DOHH2 (cell line): ENCODE data around the gene RCE1.

Experiments used
- H3F3A ChIP-seq: fragments of 200-600 bp; sonication (generic), shearing (Covaris generic); 2 replicates; pipeline ENCODE4 v1.6.0; 2016; ENCODE audit warnings: antibody characterized with exemption, mild to moderate bottlenecking; ENCODE audit not compliant: control insufficient read depth, insufficient read depth
- H3K27ac ChIP-seq: fragments of 200-600 bp; sonication (generic); 2 replicates; pipeline ENCODE4 v1.5.1; 2014; ENCODE audit warnings: low read depth, mild to moderate bottlenecking, low read length, moderate library complexity
- H3K27me3 ChIP-seq: fragments of 200-600 bp; sonication (generic); 2 replicates; pipeline ENCODE4 v1.6.1; 2014; ENCODE audit warnings: mild to moderate bottlenecking, low read length, mixed read lengths; ENCODE audit not compliant: control insufficient read depth
- H3K36me3 ChIP-seq: fragments of 200-600 bp; sonication (generic); 2 replicates; pipeline ENCODE4 v1.6.1; 2014; ENCODE audit warnings: mild to moderate bottlenecking, low read length, moderate library complexity, mixed read lengths; ENCODE audit not compliant: control insufficient read depth
- H3K4me1 ChIP-seq: fragments of 200-600 bp; sonication (generic); 2 replicates; pipeline ENCODE4 v1.6.1; 2014; ENCODE audit warnings: mild to moderate bottlenecking, low read length, mixed read lengths; ENCODE audit not compliant: control insufficient read depth
- H3K4me2 ChIP-seq: fragments of 200-600 bp; sonication (generic); 2 replicates; pipeline ENCODE4 v1.6.0; 2014; ENCODE audit warnings: mild to moderate bottlenecking, low read length, moderate library complexity
- H3K4me3 ChIP-seq: fragments of 200-600 bp; sonication (generic); 2 replicates; pipeline ENCODE4 v1.5.1; 2014; ENCODE audit warnings: mild to moderate bottlenecking, low read length, mixed read lengths
- H3K79me2 ChIP-seq: fragments of 200-600 bp; sonication (generic); 2 replicates; pipeline ENCODE4 v1.6.1; 2014; ENCODE audit warnings: mild to moderate bottlenecking, low read length, mixed read lengths; ENCODE audit not compliant: control insufficient read depth
- H3K9me2 ChIP-seq: fragments of 200-600 bp; sonication (generic); replicated peaks from 2 replicates; pipeline ENCODE4 v1.6.1; 2014; ENCODE audit warnings: mild to moderate bottlenecking, low read length, mixed read lengths; ENCODE audit not compliant: control insufficient read depth
- H3K9me3 ChIP-seq: fragments of 200-600 bp; sonication (generic); 2 replicates; pipeline ENCODE4 v1.6.1; 2014; ENCODE audit warnings: antibody characterized with exemption, low read length, mixed read lengths; ENCODE audit not compliant: control insufficient read depth, insufficient read depth
- H4K20me1 ChIP-seq: fragments of 200-600 bp; sonication (generic); 2 replicates; pipeline ENCODE4 v1.6.0; 2014; ENCODE audit warnings: low read depth, mild to moderate bottlenecking, antibody characterized with exemption, low read length, moderate library complexity; ENCODE audit not compliant: control insufficient read depth, insufficient read depth
- EZH2phosphoT487 ChIP-seq: fragments of 200-600 bp; sonication (generic); IDR thresholded peaks from 2 replicates; pipeline ENCODE4 v1.6.1; 2017; ENCODE audit warnings: borderline replicate concordance, mild to moderate bottlenecking, antibody characterized with exemption, low read length, moderate library complexity, mixed read lengths
- TF ChIP-seq, protein P1 (sequence below): fragments of 200-600 bp; sonication (generic); IDR thresholded peaks from one replicate; pipeline ENCODE4 v1.5.1; 2014; ENCODE audit warnings: antibody characterized with exemption, mild to moderate bottlenecking, low read depth, low read length; ENCODE audit not compliant: poor library complexity, severe bottlenecking

The RCE1 gene

DNA sequence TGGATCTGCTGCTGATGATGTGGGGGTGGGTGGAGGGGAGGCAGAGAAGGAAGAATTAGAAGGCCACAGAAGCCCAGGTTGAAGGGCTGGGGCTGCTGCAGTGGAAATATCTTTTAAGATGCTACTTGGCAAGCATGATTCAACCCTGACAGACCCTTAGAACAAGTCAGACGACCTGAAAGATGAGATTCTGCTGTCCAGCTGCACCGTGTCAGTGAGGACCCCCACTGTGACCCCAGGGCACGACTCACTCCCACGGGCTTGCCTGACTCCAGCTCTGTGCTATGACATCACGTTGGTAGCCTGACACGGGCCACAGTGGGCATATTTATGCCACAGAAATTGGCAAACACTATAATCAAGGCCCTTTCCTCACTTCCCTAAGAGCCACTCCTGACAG lies 49.7 kb downstream of the RCE1 start:
- Histone ChIP-seq H3K36me3 (no peaks in the 10 kb centered on the region), H3K27me3 (peaks cover 27% of the 10 kb centered on the region), H3K79me2 (no peaks in the 10 kb centered on the region), H3K9me3 (no peaks in the 10 kb centered on the region), H3K27ac (no peak overlapping the region), H3K9me2 (no peaks in the 10 kb centered on the region), H3K4me2 (no peak overlapping the region), H3K4me3 (no peak overlapping the region), H4K20me1 (no peaks in the 10 kb centered on the region), H3F3A (no peaks in the 10 kb centered on the region), H3K4me1 (peaks cover 7% of the 10 kb centered on the region)
- TF ChIP-seq, protein P1, sequence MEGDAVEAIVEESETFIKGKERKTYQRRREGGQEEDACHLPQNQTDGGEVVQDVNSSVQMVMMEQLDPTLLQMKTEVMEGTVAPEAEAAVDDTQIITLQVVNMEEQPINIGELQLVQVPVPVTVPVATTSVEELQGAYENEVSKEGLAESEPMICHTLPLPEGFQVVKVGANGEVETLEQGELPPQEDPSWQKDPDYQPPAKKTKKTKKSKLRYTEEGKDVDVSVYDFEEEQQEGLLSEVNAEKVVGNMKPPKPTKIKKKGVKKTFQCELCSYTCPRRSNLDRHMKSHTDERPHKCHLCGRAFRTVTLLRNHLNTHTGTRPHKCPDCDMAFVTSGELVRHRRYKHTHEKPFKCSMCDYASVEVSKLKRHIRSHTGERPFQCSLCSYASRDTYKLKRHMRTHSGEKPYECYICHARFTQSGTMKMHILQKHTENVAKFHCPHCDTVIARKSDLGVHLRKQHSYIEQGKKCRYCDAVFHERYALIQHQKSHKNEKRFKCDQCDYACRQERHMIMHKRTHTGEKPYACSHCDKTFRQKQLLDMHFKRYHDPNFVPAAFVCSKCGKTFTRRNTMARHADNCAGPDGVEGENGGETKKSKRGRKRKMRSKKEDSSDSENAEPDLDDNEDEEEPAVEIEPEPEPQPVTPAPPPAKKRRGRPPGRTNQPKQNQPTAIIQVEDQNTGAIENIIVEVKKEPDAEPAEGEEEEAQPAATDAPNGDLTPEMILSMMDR: no peak
- no peak for TF ChIP-seq EZH2phosphoT487

DNA sequence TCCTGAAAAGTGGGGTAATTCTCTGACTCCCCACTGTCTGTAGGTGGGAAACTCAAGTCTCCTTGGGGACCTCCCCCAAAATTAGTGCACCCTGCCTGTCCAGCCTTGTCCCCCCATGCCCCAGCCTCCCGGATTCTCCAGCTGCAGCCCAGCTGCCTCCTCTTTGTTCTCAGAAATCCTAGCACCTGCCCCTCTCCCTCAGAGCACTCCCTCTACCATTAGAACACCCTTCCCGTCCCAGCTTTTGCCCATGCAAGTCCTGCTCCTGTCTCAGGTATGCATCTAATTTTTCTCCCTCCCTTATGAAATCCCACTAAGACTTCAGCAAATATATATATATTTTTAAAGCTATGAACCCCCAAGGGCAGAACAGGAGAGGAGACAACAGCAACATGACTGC lies 50.9 kb downstream of the RCE1 start:
- no peak overlapping the region for H3K27ac ChIP-seq
- H3K27me3 ChIP-seq: peaks cover 27% of the 10 kb centered on the region

More for the DNA sequence above, 50.9 kb downstream of the RCE1 start:
- Histone ChIP-seq H3K4me3 (no peak overlapping the region), H3K9me2 (no peaks in the 10 kb centered on the region), H3K4me2 (no peak overlapping the region), H3K4me1 (peaks cover 7% of the 10 kb centered on the region), H3F3A (no peaks in the 10 kb centered on the region), H3K79me2 (no peaks in the 10 kb centered on the region), H3K9me3 (no peaks in the 10 kb centered on the region), H3K36me3 (no peaks in the 10 kb centered on the region), H4K20me1 (no peaks in the 10 kb centered on the region)
- no peak for TF ChIP-seq EZH2phosphoT487
- TF ChIP-seq, protein P1: no peak
